Ovary (tissue), 3 donors: ENCODE measurements around the gene AKAP17A.

Experiments
- CTCF ChIP-seq, 3 donors: fragments of 450-650 bp in 2 of 3; fragments of 200-600 bp in 1 of 3; IDR thresholded peaks; one replicate each; pipeline versions ENCODE4 v1.5.1 to v1.8.0; 2016 to 2022; ENCODE audit warnings: antibody characterized with exemption in 3 of 3, mild to moderate bottlenecking in 1 of 3
- POLR2A ChIP-seq: fragments of 450-650 bp; IDR thresholded peaks from one replicate; pipeline ENCODE4 v1.6.1; 2017; ENCODE audit warnings: antibody characterized with exemption, mild to moderate bottlenecking, moderate library complexity
- donor health status: DM: no; HTN: no; CAD: no.

DNA sequence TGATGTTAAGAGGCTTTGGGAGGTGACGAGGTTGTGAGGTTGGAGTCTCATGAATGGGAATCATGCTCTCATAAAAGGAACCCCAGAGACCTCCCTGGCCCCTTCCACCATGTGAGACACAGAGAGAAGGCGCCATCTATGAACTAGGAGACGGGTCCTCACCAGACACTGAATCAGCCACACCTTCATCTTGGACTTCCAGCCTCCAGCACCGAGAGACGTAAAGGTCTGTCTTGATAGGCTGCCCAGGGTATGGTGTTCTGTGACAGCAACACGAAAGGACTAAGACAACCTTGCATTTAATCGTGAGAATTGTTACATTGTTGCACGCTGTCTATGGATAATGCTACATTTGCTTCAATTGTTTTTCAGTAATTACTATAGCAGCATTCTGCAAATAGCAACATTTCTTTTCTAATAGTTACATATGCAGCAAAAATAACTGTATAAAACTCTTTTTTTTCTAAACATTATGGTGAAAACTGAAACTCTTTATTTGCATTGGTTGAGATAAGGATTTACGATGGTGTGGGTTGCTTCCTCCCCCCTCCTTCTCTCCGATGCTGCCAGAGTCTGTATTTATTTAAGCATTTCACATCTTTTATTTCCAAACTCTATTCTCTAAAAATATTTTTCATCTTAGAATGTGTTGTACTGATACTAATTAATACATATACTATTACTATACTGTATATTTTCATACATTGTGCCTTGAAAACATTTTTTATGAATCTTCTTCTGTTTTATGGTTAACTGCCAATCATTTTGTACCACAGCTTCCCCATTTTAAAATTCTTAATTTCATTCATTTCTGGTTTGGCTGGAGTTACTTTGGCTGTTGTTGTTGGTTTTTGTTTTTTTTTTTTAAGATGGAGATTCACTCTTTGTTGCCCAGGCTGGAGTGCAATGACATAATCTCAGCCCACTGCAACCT, 26.4 kb upstream of the AKAP17A start:
- no peak for TF ChIP-seq CTCF (IDR thresholded peaks at IDR 0.05)
- no peak for TF ChIP-seq POLR2A
